ENCODE results near the gene OR12D2. TPM values are rescaled to one million over a fixed set of nuclear protein-coding genes. Genes with fewer than 3 reads are reported as not detected.
A peak's percentile ranks its signal among the peaks of the same experiment; 100 is the strongest.
"Not testable (repeated sequence)": the region's sequence is repeated elsewhere in the genome, so short reads cannot be mapped to it uniquely, and the experiment has no call there.

Gene OR12D2, protein sequence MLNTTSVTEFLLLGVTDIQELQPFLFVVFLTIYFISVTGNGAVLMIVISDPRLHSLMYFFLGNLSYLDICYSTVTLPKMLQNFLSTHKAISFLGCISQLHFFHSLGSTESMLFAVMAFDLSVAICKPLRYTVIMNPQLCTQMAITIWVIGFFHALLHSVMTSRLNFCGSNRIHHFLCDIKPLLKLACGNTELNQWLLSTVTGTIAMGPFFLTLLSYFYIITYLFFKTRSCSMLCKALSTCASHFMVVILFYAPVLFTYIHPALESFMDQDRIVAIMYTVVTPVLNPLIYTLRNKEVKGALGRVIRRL
- total RNA-seq, result not detected
- polyA plus RNA-seq, result not detected

DNA sequence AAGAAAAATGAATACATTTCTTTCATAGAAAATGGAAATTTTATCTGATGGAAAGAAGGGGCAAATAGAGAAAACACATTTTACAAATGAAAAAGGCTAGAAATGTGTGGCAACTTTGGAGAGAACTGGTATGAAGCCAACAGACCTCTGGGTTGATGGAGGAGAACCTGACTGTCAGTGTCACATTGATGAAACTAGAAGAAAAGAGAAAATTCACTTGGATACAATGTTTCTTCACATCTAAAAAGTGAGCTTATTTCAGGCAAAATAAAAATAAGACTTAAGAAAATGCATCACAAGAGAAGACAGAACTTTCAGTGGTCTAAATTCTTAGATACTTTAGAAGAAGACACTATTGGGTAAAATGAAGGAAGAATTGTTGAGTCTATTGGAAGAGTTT lies at the start of gene OR12D2:
TSS of gene OR12D2 (plus strand) at position 301 of the 400 bp plus-strand sequence. CDS start 1,069 bp downstream, outside the sequence.
- no peak within 1 kb of the TSS for H3K27ac ChIP-seq (ENCODE audit: insufficient read depth, low read length, poor library complexity, severe bottlenecking)
- H3K4me1 ChIP-seq (ENCODE audit: control insufficient read depth, insufficient read depth, low read length, poor library complexity, severe bottlenecking), result no peaks in the 10 kb centered on the region
- Mint-ChIP-seq H3K36me3 (no peaks in the 10 kb centered on the region), H3K4me1 (no peaks in the 10 kb centered on the region), H3K4me3 (no peak within 1 kb of the TSS), H3K27ac (no peak within 1 kb of the TSS), H3K27me3 (peaks cover 20% of the 10 kb centered on the region), H3K9me3 (peaks cover 0 to 2% (median 0%) of the 10 kb centered on the region in 7 donors)
- no peak for ATAC-seq (ENCODE audit: low read depth in 2 of 2)
- H3K27me3 ChIP-seq (ENCODE audit: control insufficient read depth, insufficient read depth, low read length), result peaks cover 6% of the 10 kb centered on the region
- H3K36me3 ChIP-seq (ENCODE audit: control insufficient read depth, insufficient read depth, low read length), result no peaks in the 10 kb centered on the region
- no peak within 1 kb of the TSS for H3K4me3 ChIP-seq (ENCODE audit: low read depth, low read length)
- no peak for DNase-seq
- no peaks in the 10 kb centered on the region for H3K9me3 ChIP-seq (ENCODE audit: control insufficient read depth in 2 of 2, low read length in 2 of 2)

DNA sequence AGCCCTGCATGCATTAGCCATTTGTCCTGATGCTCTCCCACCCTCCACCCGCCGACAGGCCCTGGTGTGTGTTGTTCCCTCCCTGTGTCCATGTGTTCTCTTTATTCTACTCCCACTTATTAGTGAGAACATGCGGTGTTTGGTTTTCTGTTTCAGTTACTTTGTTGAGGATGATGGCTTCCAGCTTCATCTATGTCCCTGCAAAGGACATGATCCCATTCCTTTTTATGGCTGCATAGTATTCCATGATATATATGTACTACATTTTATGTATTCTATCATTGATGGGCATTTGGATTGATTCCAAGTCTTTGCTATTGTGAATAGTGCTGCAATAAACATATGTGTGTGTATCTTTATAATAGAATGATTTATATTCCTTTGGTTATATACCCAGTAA lies 46.1 kb upstream of the OR12D2 start:
- H3K4me1 Mint-ChIP-seq; DNase-seq; H3K9me3 ChIP-seq (ENCODE audit: control insufficient read depth in 2 of 2, low read length in 2 of 2); H3K36me3 Mint-ChIP-seq; H3K36me3 ChIP-seq (ENCODE audit: control insufficient read depth, insufficient read depth, low read length); H3K27ac Mint-ChIP-seq; H3K27ac ChIP-seq (ENCODE audit: insufficient read depth, low read length, poor library complexity, severe bottlenecking); H3K4me3 Mint-ChIP-seq; H3K4me1 ChIP-seq (ENCODE audit: control insufficient read depth, insufficient read depth, low read length, poor library complexity, severe bottlenecking); H3K27me3 ChIP-seq (ENCODE audit: control insufficient read depth, insufficient read depth, low read length); H3K4me3 ChIP-seq (ENCODE audit: low read depth, low read length); ATAC-seq (ENCODE audit: low read depth in 2 of 2): not testable (repeated sequence)
- Mint-ChIP-seq H3K27me3 (peaks cover 18% of the 10 kb centered on the region), H3K9me3 (peaks cover 0 to 11% (median 6%) of the 10 kb centered on the region in 7 donors)

DNA sequence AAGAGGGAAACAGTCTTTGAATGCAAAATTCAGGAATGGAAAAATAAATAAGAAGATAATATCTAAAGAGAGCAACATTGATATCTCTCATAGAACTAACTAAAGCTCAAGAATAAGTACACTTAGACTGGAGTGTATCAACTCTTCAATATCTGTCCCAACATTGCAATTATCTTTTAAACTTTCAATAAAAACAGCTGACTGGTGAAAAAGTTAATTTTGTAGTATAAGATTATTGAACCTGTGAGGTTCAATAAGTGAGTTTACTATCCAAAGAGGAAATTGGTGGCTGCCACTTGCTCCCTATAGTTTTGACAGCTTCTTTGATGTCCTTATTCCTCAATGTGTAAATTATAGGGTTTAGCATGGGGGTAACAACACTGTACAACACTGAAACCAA lies 40.5 kb upstream of the OR12D2 start:
- Histone ChIP-seq H3K4me3 (ENCODE audit: low read depth, low read length) (no peak overlapping the region), H3K27ac (ENCODE audit: insufficient read depth, low read length, poor library complexity, severe bottlenecking) (no peak overlapping the region), H3K36me3 (ENCODE audit: control insufficient read depth, insufficient read depth, low read length) (no peaks in the 10 kb centered on the region), H3K4me1 (ENCODE audit: control insufficient read depth, insufficient read depth, low read length, poor library complexity, severe bottlenecking) (no peaks in the 10 kb centered on the region), H3K27me3 (ENCODE audit: control insufficient read depth, insufficient read depth, low read length) (peaks cover 15% of the 10 kb centered on the region), H3K9me3 (ENCODE audit: control insufficient read depth in 2 of 2, low read length in 2 of 2) (no peaks in the 10 kb centered on the region)
- H3K27me3 Mint-ChIP-seq, result peaks cover 11% of the 10 kb centered on the region
- no peak overlapping the region for H3K4me3 Mint-ChIP-seq
- H3K4me1 Mint-ChIP-seq, result no peaks in the 10 kb centered on the region
- no peak for ATAC-seq (ENCODE audit: low read depth in 2 of 2)
- peaks cover 3% of the 10 kb centered on the region for H3K36me3 Mint-ChIP-seq
- H3K27ac Mint-ChIP-seq, result no peak overlapping the region
- no peak for DNase-seq
- H3K9me3 Mint-ChIP-seq, result peaks cover 0 to 14% (median 6%) of the 10 kb centered on the region in 7 donors

DNA sequence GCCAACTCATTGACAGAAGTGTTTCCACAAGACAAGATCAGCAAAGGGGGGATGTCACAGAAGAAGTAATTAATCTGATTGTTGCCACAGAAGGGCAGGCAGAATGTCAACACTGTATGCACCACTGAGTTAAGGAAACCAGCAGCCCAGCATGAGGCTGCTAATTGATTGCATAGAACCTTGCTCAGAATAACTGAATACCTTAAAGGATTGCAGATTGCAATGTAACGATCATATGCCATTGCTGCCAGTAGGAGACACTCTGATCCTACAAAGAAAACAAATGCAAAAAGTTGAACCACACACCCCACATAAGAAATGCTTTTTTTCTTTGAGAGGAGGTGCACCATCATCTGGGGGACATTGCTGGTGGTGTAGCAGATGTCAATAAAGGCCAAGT lies 39.8 kb upstream of the OR12D2 start:
- ATAC-seq (ENCODE audit: low read depth in 2 of 2), result no peak
- no peaks in the 10 kb centered on the region for H3K4me1 Mint-ChIP-seq

DNA sequence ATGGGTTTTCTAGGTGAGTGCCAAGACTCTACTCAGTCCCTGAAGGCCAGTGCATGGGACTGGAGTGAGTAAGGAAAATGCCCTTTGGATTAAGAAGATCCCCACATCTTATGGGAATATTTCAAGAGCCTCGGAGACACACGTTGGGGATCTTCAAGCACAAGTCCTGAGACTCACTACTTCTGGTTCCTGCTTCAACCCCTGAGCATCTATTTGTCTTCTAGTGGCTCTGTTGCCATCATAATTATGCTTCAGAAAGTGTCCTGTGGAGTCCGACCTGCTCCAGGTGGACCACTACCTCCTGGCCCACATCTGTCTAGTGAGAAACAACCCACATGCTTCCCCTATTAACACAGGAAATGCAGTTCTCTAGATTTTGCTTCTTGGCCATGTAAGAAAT lies 26.7 kb upstream of the OR12D2 start, which contains the start of gene OR5V1:
TSS of gene OR5V1 (minus strand) at position 101 of the 400 bp plus-strand sequence. CDS start 12,670 bp downstream, outside the sequence.
- no peaks in the 10 kb centered on the region for H3K4me1 Mint-ChIP-seq
- no peak within 1 kb of the TSS for H3K4me3 Mint-ChIP-seq
- Histone ChIP-seq H3K27me3 (ENCODE audit: control insufficient read depth, insufficient read depth, low read length) (no peaks in the 10 kb centered on the region), H3K27ac (ENCODE audit: insufficient read depth, low read length, poor library complexity, severe bottlenecking) (no peak within 1 kb of the TSS), H3K4me3 (ENCODE audit: low read depth, low read length) (no peak within 1 kb of the TSS), H3K4me1 (ENCODE audit: control insufficient read depth, insufficient read depth, low read length, poor library complexity, severe bottlenecking) (no peaks in the 10 kb centered on the region), H3K36me3 (ENCODE audit: control insufficient read depth, insufficient read depth, low read length) (no peaks in the 10 kb centered on the region), H3K9me3 (ENCODE audit: control insufficient read depth in 2 of 2, low read length in 2 of 2) (no peaks in the 10 kb centered on the region)
- no peak for ATAC-seq (ENCODE audit: low read depth in 2 of 2)
- peaks cover 0 to 3% (median 0%) of the 10 kb centered on the region in 7 donors for H3K9me3 Mint-ChIP-seq
- peaks cover 16% of the 10 kb centered on the region for H3K27me3 Mint-ChIP-seq
- no peak within 1 kb of the TSS for H3K27ac Mint-ChIP-seq
- no peak for DNase-seq
- no peaks in the 10 kb centered on the region for H3K36me3 Mint-ChIP-seq

More for the DNA sequence above, 39.8 kb upstream of the OR12D2 start:
- H3K27ac Mint-ChIP-seq, result no peak overlapping the region
- no peaks in the 10 kb centered on the region for H3K9me3 ChIP-seq (ENCODE audit: control insufficient read depth in 2 of 2, low read length in 2 of 2)
- H3K27me3 Mint-ChIP-seq, result peaks cover 16% of the 10 kb centered on the region
- H3K9me3 Mint-ChIP-seq, result peaks cover 0 to 14% (median 3%) of the 10 kb centered on the region in 7 donors
- no peak overlapping the region for H3K4me3 Mint-ChIP-seq
- H3K27me3 ChIP-seq (ENCODE audit: control insufficient read depth, insufficient read depth, low read length), result peaks cover 17% of the 10 kb centered on the region
- no peak overlapping the region for H3K27ac ChIP-seq (ENCODE audit: insufficient read depth, low read length, poor library complexity, severe bottlenecking)
- peak in 1 of 3 donors; percentile 1 for DNase-seq
- H3K4me3 ChIP-seq (ENCODE audit: low read depth, low read length), result no peak overlapping the region
- no peaks in the 10 kb centered on the region for H3K4me1 ChIP-seq (ENCODE audit: control insufficient read depth, insufficient read depth, low read length, poor library complexity, severe bottlenecking)
- H3K36me3 ChIP-seq (ENCODE audit: control insufficient read depth, insufficient read depth, low read length), result no peaks in the 10 kb centered on the region
- H3K36me3 Mint-ChIP-seq, result peaks cover 3% of the 10 kb centered on the region

DNA sequence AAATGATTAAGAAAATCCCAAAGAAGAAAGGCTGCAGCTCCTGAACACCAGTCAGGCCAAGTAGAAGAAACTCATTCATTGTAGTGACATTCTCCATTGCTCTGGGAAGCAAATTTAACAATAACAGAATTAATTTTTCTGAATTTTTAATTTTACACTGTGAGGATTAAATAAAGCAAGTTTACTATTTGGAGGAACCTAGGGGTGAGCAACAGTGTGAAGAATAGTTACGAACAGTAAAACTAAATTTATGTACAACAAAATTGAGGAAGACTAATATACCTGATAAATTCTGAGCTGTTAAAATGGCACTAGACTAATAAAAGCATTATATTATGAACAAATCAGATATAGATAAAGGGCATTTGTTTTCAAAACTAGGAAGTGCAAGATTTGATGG lies 20.2 kb upstream of the OR12D2 start, which contains the start of gene OR12D3:
TSS of gene OR12D3 (minus strand) at position 101 of the 400 bp plus-strand sequence. CDS start at position 97, 4 bp downstream.
- no peak for DNase-seq
- ATAC-seq (ENCODE audit: low read depth in 2 of 2), result no peak
- H3K27ac Mint-ChIP-seq, result no peak within 1 kb of the TSS
- H3K4me3 Mint-ChIP-seq, result no peak within 1 kb of the TSS
- H3K9me3 Mint-ChIP-seq, result peaks cover 0 to 4% (median 0%) of the 10 kb centered on the region in 7 donors
- H3K36me3 Mint-ChIP-seq, result no peaks in the 10 kb centered on the region
- H3K27me3 Mint-ChIP-seq, result peaks cover 21% of the 10 kb centered on the region
- Histone ChIP-seq H3K4me1 (ENCODE audit: control insufficient read depth, insufficient read depth, low read length, poor library complexity, severe bottlenecking) (no peaks in the 10 kb centered on the region), H3K27ac (ENCODE audit: insufficient read depth, low read length, poor library complexity, severe bottlenecking) (no peak within 1 kb of the TSS), H3K36me3 (ENCODE audit: control insufficient read depth, insufficient read depth, low read length) (no peaks in the 10 kb centered on the region), H3K4me3 (ENCODE audit: low read depth, low read length) (no peak within 1 kb of the TSS), H3K9me3 (ENCODE audit: control insufficient read depth in 2 of 2, low read length in 2 of 2) (no peaks in the 10 kb centered on the region), H3K27me3 (ENCODE audit: control insufficient read depth, insufficient read depth, low read length) (no peaks in the 10 kb centered on the region)
- H3K4me1 Mint-ChIP-seq, result no peaks in the 10 kb centered on the region

DNA sequence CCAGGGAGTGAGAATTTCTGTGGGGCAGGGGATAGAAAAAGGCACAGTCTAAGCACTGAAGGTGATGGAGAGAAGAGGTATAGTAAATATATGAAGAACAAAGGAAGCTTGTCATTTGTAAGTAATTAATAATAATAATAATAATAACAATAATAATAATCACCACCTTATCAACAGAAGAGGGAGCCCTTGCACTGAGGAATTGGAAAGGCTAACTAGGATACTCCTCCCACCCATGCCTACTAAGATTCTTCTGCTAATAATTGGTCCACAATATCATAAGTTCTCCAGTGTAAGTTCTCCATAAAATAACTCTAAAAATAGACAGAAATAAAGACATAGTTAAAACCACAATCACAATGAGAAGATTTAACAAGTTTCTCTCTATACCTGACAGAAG lies 19.4 kb upstream of the OR12D2 start:
- Histone ChIP-seq H3K4me3 (ENCODE audit: low read depth, low read length) (no peak overlapping the region), H3K27ac (ENCODE audit: insufficient read depth, low read length, poor library complexity, severe bottlenecking) (no peak overlapping the region), H3K4me1 (ENCODE audit: control insufficient read depth, insufficient read depth, low read length, poor library complexity, severe bottlenecking) (no peaks in the 10 kb centered on the region), H3K27me3 (ENCODE audit: control insufficient read depth, insufficient read depth, low read length) (no peaks in the 10 kb centered on the region), H3K9me3 (ENCODE audit: control insufficient read depth in 2 of 2, low read length in 2 of 2) (no peaks in the 10 kb centered on the region), H3K36me3 (ENCODE audit: control insufficient read depth, insufficient read depth, low read length) (no peaks in the 10 kb centered on the region)
- Mint-ChIP-seq H3K27me3 (peaks cover 21% of the 10 kb centered on the region), H3K27ac (no peak overlapping the region), H3K36me3 (no peaks in the 10 kb centered on the region), H3K9me3 (peaks cover 0 to 4% (median 0%) of the 10 kb centered on the region in 7 donors), H3K4me3 (no peak overlapping the region), H3K4me1 (no peaks in the 10 kb centered on the region)
- DNase-seq (no peak), ATAC-seq (ENCODE audit: low read depth in 2 of 2) (no peak)

DNA sequence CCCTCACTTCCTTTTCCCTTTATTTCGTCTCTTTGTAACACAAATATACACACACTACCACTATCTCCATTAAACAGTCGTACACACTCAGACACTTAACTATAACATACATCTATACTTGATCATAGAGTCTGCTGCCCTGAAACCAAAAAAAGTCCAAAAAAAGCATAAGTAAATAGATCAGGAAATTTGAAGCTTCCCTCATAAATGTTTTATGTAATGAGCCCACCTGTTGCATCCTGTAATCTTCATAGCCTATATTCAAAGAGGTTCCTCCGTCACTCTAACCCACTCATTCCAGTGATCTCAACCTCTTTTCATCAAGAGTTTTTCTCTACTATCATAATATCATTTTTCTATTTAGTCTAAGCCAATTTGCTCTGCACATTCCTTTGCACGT lies 6.9 kb upstream of the OR12D2 start:
- no peak for DNase-seq
- Histone ChIP-seq H3K27me3 (ENCODE audit: control insufficient read depth, insufficient read depth, low read length) (no peaks in the 10 kb centered on the region), H3K4me3 (ENCODE audit: low read depth, low read length) (no peak overlapping the region), H3K27ac (ENCODE audit: insufficient read depth, low read length, poor library complexity, severe bottlenecking) (no peak overlapping the region), H3K36me3 (ENCODE audit: control insufficient read depth, insufficient read depth, low read length) (no peaks in the 10 kb centered on the region), H3K4me1 (ENCODE audit: control insufficient read depth, insufficient read depth, low read length, poor library complexity, severe bottlenecking) (no peaks in the 10 kb centered on the region), H3K9me3 (ENCODE audit: control insufficient read depth in 2 of 2, low read length in 2 of 2) (no peaks in the 10 kb centered on the region)
- H3K27ac Mint-ChIP-seq, result no peak overlapping the region
- peaks cover 22% of the 10 kb centered on the region for H3K27me3 Mint-ChIP-seq
- ATAC-seq (ENCODE audit: low read depth in 2 of 2), result no peak
- no peaks in the 10 kb centered on the region for H3K36me3 Mint-ChIP-seq
- no peak overlapping the region for H3K4me3 Mint-ChIP-seq
- H3K4me1 Mint-ChIP-seq, result peaks cover 0 to 5% (median 0%) of the 10 kb centered on the region in 4 donors
- H3K9me3 Mint-ChIP-seq, result peaks cover 0 to 1% (median 0%) of the 10 kb centered on the region in 7 donors
